ENCODE data around the gene PLPPR1. TPM values are rescaled to one million over a fixed set of nuclear protein-coding genes. Genes with fewer than 3 reads are reported as not detected.
A peak's percentile ranks its signal among the peaks of the same experiment; 100 is the strongest.

The PLPPR1 gene
- total and polyA plus RNA-seq, 2 of the 13 experiments (the other 11 are each of a cell fraction or from before 2014, with no cell fraction given), result 16.0 to 84.7 TPM

GRCh38 chr9:101354143-101354764, 325.7 kb downstream of the PLPPR1 start (continued):
- TF ChIP-seq ZNF503 (CRISPR knock-in tag; IDR thresholded peaks at IDR 0.05), result peak; percentile 79
- TF ChIP-seq ELK4 (CRISPR knock-in tag; IDR thresholded peaks at IDR 0.05; ENCODE audit: borderline replicate concordance), result no peak
- peak; percentile 51; the same call in 1 of the 2 replicates for TF ChIP-seq ZNF792 (CRISPR knock-in tag; IDR thresholded peaks at IDR 0.05)
- no peak for TF ChIP-seq ZMAT3 (CRISPR knock-in tag; conservative IDR thresholded peaks at IDR 0.05)
- TF ChIP-seq BRD4 (CRISPR knock-in tag; IDR thresholded peaks at IDR 0.05), result no peak; the same call in 1 of the 2 replicates
- peak; percentile 61; the same call in 1 of the 2 replicates for TF ChIP-seq SKIL (CRISPR knock-in tag; IDR thresholded peaks at IDR 0.05; ENCODE audit: borderline replicate concordance)
- peak; percentile 91 for TF ChIP-seq FOXA3 (CRISPR knock-in tag; IDR thresholded peaks at IDR 0.05)
- TF ChIP-seq MXD1 (CRISPR knock-in tag; IDR thresholded peaks at IDR 0.05), result no peak
- TF ChIP-seq GATAD1 (CRISPR knock-in tag; IDR thresholded peaks at IDR 0.05), result no peak
- peak; percentile 47 for TF ChIP-seq CCAR2 (optimal IDR thresholded peaks at IDR 0.05; ENCODE audit: low read depth, low read length)
- peak; percentile 39; the same call in 1 of the 2 replicates for TF ChIP-seq ARID4A (CRISPR knock-in tag; IDR thresholded peaks at IDR 0.05; ENCODE audit: borderline replicate concordance)
- no peak for TF ChIP-seq SNAPC4 (CRISPR knock-in tag; IDR thresholded peaks at IDR 0.05)
- TF ChIP-seq ZNF619 (CRISPR knock-in tag; IDR thresholded peaks at IDR 0.05), result no peak
